H9 (cell line): ENCODE results near the gene UBIAD1. TPM values are rescaled to one million over a fixed set of nuclear protein-coding genes. Genes with fewer than 3 reads are reported as not detected.

Source experiments
- DNase-seq: peaks from one replicate; pipeline ENCODE4 v3.0.0-alpha.2; 2017
- H2AFZ ChIP-seq: one replicate; pipeline ENCODE4 v1.6.1; 2013; ENCODE audit warnings: mild to moderate bottlenecking, low read length, control low read depth, moderate library complexity
- H2AK5ac ChIP-seq: 2 replicates; pipeline ENCODE4 v1.6.1; 2013; ENCODE audit warnings: low read length, control low read depth, mixed read lengths; ENCODE audit not compliant: insufficient read length
- H2BK120ac ChIP-seq: one replicate; pipeline ENCODE4 v1.6.1; 2013; ENCODE audit warnings: low read depth, mild to moderate bottlenecking, low read length, control low read depth, inconsistent platforms; ENCODE audit not compliant: poor library complexity, severe bottlenecking
- H2BK12ac ChIP-seq: 2 replicates; pipeline ENCODE4 v1.6.1; 2013; ENCODE audit warnings: low read length, control low read depth, mixed read lengths, low read depth; ENCODE audit not compliant: insufficient read length
- H2BK15ac ChIP-seq: 2 replicates; pipeline ENCODE4 v1.6.1; 2013; ENCODE audit warnings: low read depth, low read length, control low read depth
- H2BK20ac ChIP-seq: one replicate; pipeline ENCODE4 v1.6.1; 2013; ENCODE audit warnings: low read depth, mild to moderate bottlenecking, low read length, control low read depth, inconsistent platforms; ENCODE audit not compliant: poor library complexity, severe bottlenecking
- H2BK5ac ChIP-seq: 2 replicates; pipeline ENCODE4 v1.6.1; 2013; ENCODE audit warnings: low read length, control low read depth, mixed read lengths; ENCODE audit not compliant: insufficient read length
- H3K14ac ChIP-seq: 2 replicates; pipeline ENCODE4 v1.6.1; 2013; ENCODE audit warnings: low read length, control low read depth; ENCODE audit not compliant: insufficient read depth
- H3K18ac ChIP-seq: 2 replicates; pipeline ENCODE4 v1.6.1; 2013; ENCODE audit warnings: low read depth, mild to moderate bottlenecking, mixed read lengths, low read length, control low read depth; ENCODE audit not compliant: insufficient read length
- H3K23ac ChIP-seq: 2 replicates; pipeline ENCODE4 v1.6.1; 2013; ENCODE audit warnings: low read length, control low read depth, mixed read lengths, low read depth; ENCODE audit not compliant: insufficient read length
- H3K23me2 ChIP-seq: 2 replicates; pipeline ENCODE4 v1.6.1; 2013; ENCODE audit warnings: low read depth, mild to moderate bottlenecking, mixed read lengths, low read length, control low read depth; ENCODE audit not compliant: insufficient read length, poor library complexity, severe bottlenecking
- H3K27ac ChIP-seq: 2 replicates; pipeline ENCODE4 v1.5.1; 2013; ENCODE audit warnings: low read length, control low read depth, mixed read lengths, low read depth; ENCODE audit not compliant: insufficient read length
- H3K27me3 ChIP-seq: 2 replicates; pipeline ENCODE4 v1.6.1; 2013; ENCODE audit warnings: low read length, control low read depth, inconsistent platforms; ENCODE audit not compliant: insufficient read depth
- H3K4ac ChIP-seq: 2 replicates; pipeline ENCODE4 v1.6.1; 2013; ENCODE audit warnings: low read depth, mild to moderate bottlenecking, control low read depth, inconsistent platforms, low read length, moderate library complexity
- H3K4me1 ChIP-seq: 2 replicates; pipeline ENCODE4 v1.6.1; 2013; ENCODE audit warnings: low read length, control low read depth, inconsistent platforms; ENCODE audit not compliant: insufficient read depth
- H3K4me2 ChIP-seq: 2 replicates; pipeline ENCODE4 v1.6.1; 2013; ENCODE audit warnings: low read length, control low read depth, mixed read lengths; ENCODE audit not compliant: insufficient read length, insufficient read depth
- H3K56ac ChIP-seq: 2 replicates; pipeline ENCODE4 v1.6.1; 2013; ENCODE audit warnings: low read depth, mild to moderate bottlenecking, mixed read lengths, low read length, control low read depth; ENCODE audit not compliant: insufficient read length
- H3K79me1 ChIP-seq: 2 replicates; pipeline ENCODE4 v1.6.1; 2013; ENCODE audit warnings: low read depth, mild to moderate bottlenecking, moderate library complexity, low read length, control low read depth, inconsistent platforms; ENCODE audit not compliant: insufficient read depth, poor library complexity, severe bottlenecking
- H3K79me2 ChIP-seq: 2 replicates; pipeline ENCODE4 v1.6.1; 2013; ENCODE audit warnings: low read length, control low read depth, inconsistent platforms; ENCODE audit not compliant: insufficient read depth
- H3K9ac ChIP-seq: 2 replicates; pipeline ENCODE4 v1.6.1; 2013; ENCODE audit warnings: low read length, control low read depth, mixed read lengths; ENCODE audit not compliant: insufficient read length; ENCODE audit errors: extremely low read depth
- H3K9me3 ChIP-seq: one replicate; pipeline ENCODE4 v1.6.1; 2013; ENCODE audit warnings: low read depth, low read length, inconsistent platforms; ENCODE audit not compliant: control insufficient read depth
- H3T11ph ChIP-seq: one replicate; pipeline ENCODE4 v1.6.1; 2013; ENCODE audit warnings: mild to moderate bottlenecking, low read length, control low read depth, inconsistent platforms
- H4K20me1 ChIP-seq: one replicate; pipeline ENCODE4 v1.6.1; 2013; ENCODE audit not compliant: control insufficient read depth, insufficient read length, insufficient read depth
- H4K5ac ChIP-seq: 2 replicates; pipeline ENCODE4 v1.6.1; 2013; ENCODE audit warnings: low read depth, mild to moderate bottlenecking, mixed read lengths, low read length, control low read depth; ENCODE audit not compliant: insufficient read length
- H4K8ac ChIP-seq: replicated peaks from 2 replicates; pipeline ENCODE4 v1.6.1; 2013; ENCODE audit warnings: low read length, control low read depth, mixed read lengths, low read depth; ENCODE audit not compliant: insufficient read length
- H4K91ac ChIP-seq: 2 replicates; pipeline ENCODE4 v1.6.1; 2013; ENCODE audit warnings: low read depth, mild to moderate bottlenecking, moderate library complexity, mixed read lengths, low read length, control low read depth; ENCODE audit not compliant: insufficient read length
- H3K27ac Mint-ChIP-seq, 3 experiments: 2 replicates in 2 of 3; 3 replicates in 1 of 3; pipeline ENCODE4 v1.8.0; 2020 to 2021; ENCODE audit warnings: mixed read lengths in 3 of 3, mild to moderate bottlenecking in 1 of 3, moderate library complexity in 1 of 3
- H3K27me3 Mint-ChIP-seq: 2 replicates; pipeline ENCODE4 v1.8.0; 2021; ENCODE audit warnings: low read depth, mild to moderate bottlenecking, moderate library complexity, mixed read lengths
- H3K36me3 Mint-ChIP-seq, 3 experiments: 2 replicates in 2 of 3; 3 replicates in 1 of 3; pipeline ENCODE4 v1.8.0; 2020 to 2021; ENCODE audit warnings: low read depth in 3 of 3, mixed read lengths in 3 of 3; ENCODE audit not compliant: insufficient read depth in 1 of 3
- H3K4me1 Mint-ChIP-seq, 2 experiments: 2 replicates each; pipeline ENCODE4 v1.8.0; 2020; ENCODE audit warnings: mixed read lengths in 2 of 2
- H3K4me3 Mint-ChIP-seq, 2 experiments: 2 replicates in 1 of 2; 3 replicates in 1 of 2; pipeline ENCODE4 v1.8.0; 2020 to 2021; ENCODE audit warnings: mild to moderate bottlenecking in 2 of 2, mixed read lengths in 2 of 2, moderate library complexity in 1 of 2
- H3K9me3 Mint-ChIP-seq, 2 experiments: 2 replicates in 1 of 2; 3 replicates in 1 of 2; pipeline ENCODE4 v1.8.0; 2020; ENCODE audit warnings: mild to moderate bottlenecking in 2 of 2, mixed read lengths in 2 of 2, moderate library complexity in 1 of 2
- WGBS: extraction: QIAGEN DNeasy Blood & Tissue Kit; methylation state at CpG from one replicate; pipeline ENCODE4 v1.1.7; 2013; ENCODE audit warnings: missing lambda C conversion rate, low lambda C conversion rate, mixed read lengths; ENCODE audit not compliant: insufficient read length; ENCODE audit errors: extremely low coverage; 5-methylcytosine and 5-hydroxymethylcytosine counted together
- total RNA-seq: library from RNA; stranded (reverse); gene quantifications from 2 replicates; pipeline ENCODE4 v1.2.1, GENCODE V29; 2021
- TF ChIP-seq, protein P1 (sequence below): fragments of 200-600 bp; sonication (generic); conservative IDR thresholded peaks from 3 replicates; pipeline ENCODE4 v1.8.0; 2021; ENCODE audit warnings: antibody characterized with exemption, mild to moderate bottlenecking

UBIAD1 gene
- total RNA-seq, 1 experiment from 2014 or later, result 30.2 TPM

GRCh38 chr1:11245248-11245647 lies 27.8 kb upstream of the UBIAD1 start:
- Histone ChIP-seq H4K20me1 (no peaks in the 10 kb centered on the region), H3K4me1 (no peaks in the 10 kb centered on the region), H4K5ac (no peak overlapping the region), H4K91ac (no peak overlapping the region), H3K23me2 (no peaks in the 10 kb centered on the region), H3K4me2 (no peak overlapping the region), H3K56ac (no peak overlapping the region), H2BK15ac (no peak overlapping the region), H3T11ph (no peak overlapping the region), H2BK120ac (no peak overlapping the region), H2BK12ac (no peak overlapping the region), H3K18ac (no peak overlapping the region), H3K27ac (no peak overlapping the region), H3K9ac (no peak overlapping the region), H3K79me2 (no peaks in the 10 kb centered on the region), H3K14ac (no peak overlapping the region), H3K27me3 (no peaks in the 10 kb centered on the region), H2AK5ac (no peak overlapping the region), H3K9me3 (no peaks in the 10 kb centered on the region), H2AFZ (no peak overlapping the region), H4K8ac (no peak overlapping the region), H3K4ac (no peak overlapping the region), H2BK20ac (no peak overlapping the region), H3K79me1 (no peaks in the 10 kb centered on the region), H2BK5ac (no peak overlapping the region), H3K23ac (no peak overlapping the region)
- Mint-ChIP-seq H3K27ac (no peak overlapping the region), H3K4me1 (peaks cover 0 to under 1% of the 10 kb centered on the region in 2 experiments; a peak in 1 of 4 replicates), H3K36me3 (peaks cover 23 to 77% (median 53%) of the 10 kb centered on the region in 3 experiments), H3K4me3 (no peak overlapping the region), H3K9me3 (peaks cover 0 to under 1% of the 10 kb centered on the region in 2 experiments; a peak in 1 of 5 replicates), H3K27me3 (no peaks in the 10 kb centered on the region)
- DNase-seq, result no peak
- TF ChIP-seq, protein P1, sequence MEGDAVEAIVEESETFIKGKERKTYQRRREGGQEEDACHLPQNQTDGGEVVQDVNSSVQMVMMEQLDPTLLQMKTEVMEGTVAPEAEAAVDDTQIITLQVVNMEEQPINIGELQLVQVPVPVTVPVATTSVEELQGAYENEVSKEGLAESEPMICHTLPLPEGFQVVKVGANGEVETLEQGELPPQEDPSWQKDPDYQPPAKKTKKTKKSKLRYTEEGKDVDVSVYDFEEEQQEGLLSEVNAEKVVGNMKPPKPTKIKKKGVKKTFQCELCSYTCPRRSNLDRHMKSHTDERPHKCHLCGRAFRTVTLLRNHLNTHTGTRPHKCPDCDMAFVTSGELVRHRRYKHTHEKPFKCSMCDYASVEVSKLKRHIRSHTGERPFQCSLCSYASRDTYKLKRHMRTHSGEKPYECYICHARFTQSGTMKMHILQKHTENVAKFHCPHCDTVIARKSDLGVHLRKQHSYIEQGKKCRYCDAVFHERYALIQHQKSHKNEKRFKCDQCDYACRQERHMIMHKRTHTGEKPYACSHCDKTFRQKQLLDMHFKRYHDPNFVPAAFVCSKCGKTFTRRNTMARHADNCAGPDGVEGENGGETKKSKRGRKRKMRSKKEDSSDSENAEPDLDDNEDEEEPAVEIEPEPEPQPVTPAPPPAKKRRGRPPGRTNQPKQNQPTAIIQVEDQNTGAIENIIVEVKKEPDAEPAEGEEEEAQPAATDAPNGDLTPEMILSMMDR, result no peak
- WGBS, result no CpG with 5 or more reads among the region's 3 CpGs
